Stimulated activated CD8-positive, alpha-beta memory T cell treated with anti-CD3 and anti-CD28 coated beads, Interleukin-7, amount 100 ng/mL, for 4 hours (primary cell): ENCODE results near the gene EDDM3A.
"Not testable (repeated sequence)": the region's sequence is repeated elsewhere in the genome, so short reads cannot be mapped to it uniquely, and the experiment has no call there.

ENCODE experiments used
- DNase-seq, 2 donors: peaks; one replicate each; pipeline ENCODE4 v3.0.0-alpha.2; 2020; ENCODE audit warnings: low read depth in 2 of 2

The EDDM3A gene

GRCh38 chr14:20733684-20734429 is 11.8 kb upstream of the EDDM3A start:
- no peak for DNase-seq

- no peak for DNase-seq
These were observed 11.3 kb upstream of the EDDM3A start for GRCh38 chr14:20734430-20734806.

GRCh38 chr14:20738292-20738691 is 7.4 kb upstream of the EDDM3A start:
- DNase-seq = not testable (repeated sequence)

- no peak for DNase-seq
These were observed 3.6 kb upstream of the EDDM3A start for GRCh38 chr14:20742132-20742531.

GRCh38 chr14:20743556-20743955 is 2.1 kb upstream of the EDDM3A start:
- DNase-seq = no peak

GRCh38 chr14:20746566-20746965 is 879 bp downstream of the EDDM3A start:
- DNase-seq = no peak

GRCh38 chr14:20748439-20748838 is 2.8 kb downstream of the EDDM3A start:
- DNase-seq = no peak

GRCh38 chr14:20750194-20750593 is 4.5 kb downstream of the EDDM3A start:
- no peak for DNase-seq

- DNase-seq = no peak
These were observed 6.4 kb downstream of the EDDM3A start for GRCh38 chr14:20751963-20752562.

GRCh38 chr14:20754308-20754707 is 8.6 kb downstream of the EDDM3A start:
- no peak for DNase-seq

GRCh38 chr14:20755037-20755436 is 9.3 kb downstream of the EDDM3A start:
- no peak for DNase-seq

GRCh38 chr14:20757965-20758364 is 12.3 kb downstream of the EDDM3A start:
- DNase-seq = no peak

- not testable (repeated sequence) for DNase-seq
These were observed 13.8 kb downstream of the EDDM3A start for GRCh38 chr14:20759465-20759864.

- no peak for DNase-seq
These were observed 15.3 kb downstream of the EDDM3A start for GRCh38 chr14:20760950-20761349.

GRCh38 chr14:20768593-20768892 is 22.9 kb downstream of the EDDM3A start:
- no peak for DNase-seq

GRCh38 chr14:20769421-20769820 is 23.7 kb downstream of the EDDM3A start:
- DNase-seq = no peak

GRCh38 chr14:20772650-20773049 is 27.0 kb downstream of the EDDM3A start:
- no peak for DNase-seq

GRCh38 chr14:20774258-20774824 is 28.7 kb downstream of the EDDM3A start:
- DNase-seq = no peak

- no peak for DNase-seq
These were observed 29.4 kb downstream of the EDDM3A start for GRCh38 chr14:20775043-20775442.

- no peak for DNase-seq
These were observed 30.2 kb downstream of the EDDM3A start for GRCh38 chr14:20775901-20776300.

- DNase-seq = no peak
These were observed 36.1 kb downstream of the EDDM3A start for GRCh38 chr14:20781803-20782202.

GRCh38 chr14:20782280-20782890 is 36.7 kb downstream of the EDDM3A start:
- DNase-seq = no peak

- no peak for DNase-seq
These were observed 41.3 kb downstream of the EDDM3A start for GRCh38 chr14:20787025-20787424.
